Sigmoid colon (tissue), 7 donors: Measurements from ENCODE around the gene TAS2R40. TPM values are rescaled to one million over a fixed set of nuclear protein-coding genes. Genes with fewer than 3 reads are reported as not detected.

Source experiments
- DNase-seq: peaks from one replicate; pipeline ENCODE4 v3.0.0-alpha.2; 2019
- H3K27ac ChIP-seq, 4 donors: fragments of 200-600 bp; sonication (generic); one replicate each; pipeline ENCODE4 v1.5.1; 2016 to 2019; ENCODE audit warnings: mild to moderate bottlenecking in 1 of 4
- H3K27me3 ChIP-seq, 3 donors: fragments of 200-600 bp; sonication (generic); one replicate each; pipeline ENCODE4 v1.5.1; 2019; ENCODE audit warnings: mild to moderate bottlenecking in 1 of 3
- H3K36me3 ChIP-seq, 4 donors: fragments of 200-600 bp; sonication (generic); one replicate each; pipeline ENCODE4 v1.5.1; 2016 to 2019
- H3K4me1 ChIP-seq, 4 donors: fragments of 200-600 bp; sonication (generic); one replicate each; pipeline ENCODE4 v1.5.1; 2017 to 2019
- H3K4me3 ChIP-seq, 4 donors: fragments of 200-600 bp; sonication (generic); one replicate each; pipeline ENCODE4 v1.5.1; 2017 to 2019; ENCODE audit warnings: mild to moderate bottlenecking in 2 of 4, moderate library complexity in 1 of 4
- H3K9me3 ChIP-seq, 4 donors: fragments of 200-600 bp in 3 of 4; sonication (generic) in 3 of 4; one replicate each; pipeline versions ENCODE4 v1.5.1 to v1.6.1; 2013 to 2019
- CTCF ChIP-seq, 4 experiments: fragments of 450-650 bp in 3 of 4; fragments of 200-600 bp in 1 of 4; IDR thresholded peaks; one replicate each; pipeline ENCODE4 v1.5.1; 2016 to 2019; ENCODE audit warnings: antibody characterized with exemption in 4 of 4, mild to moderate bottlenecking in 3 of 4, moderate library complexity in 2 of 4
- EP300 ChIP-seq, 4 donors: sonication (generic); formaldehyde crosslinking; IDR thresholded peaks; one replicate each; pipeline ENCODE4 v1.6.1; 2017; ENCODE audit warnings: antibody characterized with exemption in 4 of 4
- POLR2A ChIP-seq, 2 donors: fragments of 450-650 bp; IDR thresholded peaks; one replicate each; pipeline ENCODE4 v1.6.1; 2016; ENCODE audit warnings: antibody characterized with exemption in 2 of 2, mild to moderate bottlenecking in 2 of 2, moderate library complexity in 2 of 2
- POLR2AphosphoS5 ChIP-seq, 4 donors: sonication (generic); formaldehyde crosslinking; IDR thresholded peaks; one replicate each; pipeline ENCODE4 v1.6.1; 2017; ENCODE audit warnings: antibody characterized with exemption in 4 of 4
- WGBS, 2 donors: extraction: QIAGEN DNeasy Blood & Tissue Kit; methylation state at CpG; one replicate each; pipeline ENCODE4 v1.1.7; 2013; 5-methylcytosine and 5-hydroxymethylcytosine counted together
- intact Hi-C: fragments of 100-400 bp; cut with DNase I; formaldehyde crosslinking; loops from one replicate; pipeline ENCODE4 v1.15.1; 2023
- polyA plus RNA-seq, 3 donors: library from polyadenylated mRNA; stranded (reverse); fragments of 200-250 nt; gene quantifications; one replicate each; pipeline ENCODE4 v1.2.3, GENCODE V29; 2013
- total RNA-seq, 4 donors: library from RNA; depleted of rRNA; stranded (reverse); fragments of >200 nt; gene quantifications; one replicate each; pipeline ENCODE4 v1.1.0, GENCODE V29; 2016
- donor health status: healthy with polysubstance abuse.
- donor health status: Bipolar disorder and iron deficiency.
- donor health status: healthy.

The TAS2R40 gene
- total and polyA plus RNA-seq, 7 donors: not detected

- Histone ChIP-seq H3K27me3 (no peaks in the 10 kb centered on the region), H3K4me1 (no peaks in the 10 kb centered on the region), H3K9me3 (no peaks in the 10 kb centered on the region), H3K36me3 (no peaks in the 10 kb centered on the region), H3K27ac (no peak overlapping the region), H3K4me3 (no peak overlapping the region)
- TF ChIP-seq EP300 (IDR thresholded peaks at IDR 0.05) (no peak), POLR2AphosphoS5 (IDR thresholded peaks at IDR 0.05) (no peak), POLR2A (IDR thresholded peaks at IDR 0.05) (no peak), CTCF (IDR thresholded peaks at IDR 0.05) (no peak)
- no peak for DNase-seq
- 72 to 83% methylated on average over 7 of the region's 7 CpGs for WGBS, 2 donors
- intact Hi-C loops: no loop called here
Observed at GRCh38 chr7:143222782-143223181, 945 bp downstream of the TAS2R40 start.

- no peak for DNase-seq
- intact Hi-C loops: no loop called here
- Histone ChIP-seq H3K4me3 (no peak overlapping the region), H3K9me3 (no peaks in the 10 kb centered on the region), H3K36me3 (no peaks in the 10 kb centered on the region), H3K27me3 (no peaks in the 10 kb centered on the region), H3K27ac (no peak overlapping the region), H3K4me1 (no peaks in the 10 kb centered on the region)
- TF ChIP-seq POLR2AphosphoS5 (IDR thresholded peaks at IDR 0.05): no peak
- no peak for TF ChIP-seq POLR2A (IDR thresholded peaks at IDR 0.05)
- TF ChIP-seq CTCF (IDR thresholded peaks at IDR 0.05): no peak
- TF ChIP-seq EP300 (IDR thresholded peaks at IDR 0.05): no peak
- WGBS, 2 donors: 67 to 71% methylated on average over 4 of the region's 4 CpGs
Observed at GRCh38 chr7:143223784-143224183, 1.9 kb downstream of the TAS2R40 start.

- Histone ChIP-seq H3K9me3 (no peaks in the 10 kb centered on the region), H3K27ac (no peak overlapping the region), H3K36me3 (no peaks in the 10 kb centered on the region), H3K27me3 (no peaks in the 10 kb centered on the region), H3K4me3 (no peak overlapping the region), H3K4me1 (no peaks in the 10 kb centered on the region)
- intact Hi-C loops: no loop called here
- no peak for TF ChIP-seq CTCF (IDR thresholded peaks at IDR 0.05)
- DNase-seq: no peak
- 80 to 87% methylated on average over 5 of the region's 5 CpGs for WGBS, 2 donors
Observed at GRCh38 chr7:143225047-143225446, 3.2 kb downstream of the TAS2R40 start.

GRCh38 chr7:143227806-143228205, 6.0 kb downstream of the TAS2R40 start:
- Histone ChIP-seq H3K4me1 (no peaks in the 10 kb centered on the region), H3K4me3 (no peak overlapping the region), H3K9me3 (no peaks in the 10 kb centered on the region), H3K27me3 (no peaks in the 10 kb centered on the region), H3K27ac (no peak overlapping the region), H3K36me3 (no peaks in the 10 kb centered on the region)
- 59 to 73% methylated on average over 1 of the region's 1 CpG for WGBS, 2 donors
- TF ChIP-seq CTCF (IDR thresholded peaks at IDR 0.05) (no peak), EP300 (IDR thresholded peaks at IDR 0.05) (no peak), POLR2A (IDR thresholded peaks at IDR 0.05) (no peak), POLR2AphosphoS5 (IDR thresholded peaks at IDR 0.05) (no peak)
- DNase-seq: no peak
- intact Hi-C loops: no loop called here

- Histone ChIP-seq H3K4me3 (no peak overlapping the region), H3K36me3 (no peaks in the 10 kb centered on the region), H3K9me3 (no peaks in the 10 kb centered on the region), H3K27me3 (no peaks in the 10 kb centered on the region), H3K27ac (no peak overlapping the region), H3K4me1 (no peaks in the 10 kb centered on the region)
- intact Hi-C loops: no loop called here
- 63 to 67% methylated on average over 9 of the region's 9 CpGs for WGBS, 2 donors
- DNase-seq: no peak
- TF ChIP-seq EP300 (IDR thresholded peaks at IDR 0.05): no peak
- TF ChIP-seq POLR2AphosphoS5 (IDR thresholded peaks at IDR 0.05): no peak
- no peak for TF ChIP-seq CTCF (IDR thresholded peaks at IDR 0.05)
- TF ChIP-seq POLR2A (IDR thresholded peaks at IDR 0.05): no peak
Observed at GRCh38 chr7:143229054-143229790, 7.4 kb downstream of the TAS2R40 start.
